Ascending aorta (tissue), 2 donors: Measurements from ENCODE around the gene HSDL2. TPM values are rescaled to one million over a fixed set of nuclear protein-coding genes. Genes with fewer than 3 reads are reported as not detected.

Experiments
- DNase-seq, 2 donors: peaks; one replicate each; pipeline ENCODE4 v3.0.0-alpha.2; 2019; ENCODE audit warnings: low spot score in 2 of 2
- H3K27ac ChIP-seq, 2 donors: fragments of 200-600 bp; sonication (generic); one replicate each; pipeline ENCODE4 v1.5.1; 2016 to 2017; ENCODE audit warnings: mild to moderate bottlenecking in 1 of 2
- H3K27me3 ChIP-seq: fragments of 200-600 bp; sonication (generic); one replicate; pipeline ENCODE4 v1.5.1; 2017
- H3K36me3 ChIP-seq, 2 donors: fragments of 200-600 bp; sonication (generic); one replicate each; pipeline ENCODE4 v1.5.1; 2016
- H3K4me1 ChIP-seq, 2 donors: fragments of 200-600 bp; sonication (generic); one replicate each; pipeline ENCODE4 v1.5.1; 2016 to 2017; ENCODE audit warnings: mild to moderate bottlenecking in 1 of 2
- H3K4me3 ChIP-seq, 2 donors: fragments of 200-600 bp; sonication (generic); one replicate each; pipeline ENCODE4 v1.5.1; 2016 to 2017; ENCODE audit warnings: mild to moderate bottlenecking in 1 of 2
- H3K9me3 ChIP-seq, 2 donors: fragments of 200-600 bp; sonication (generic); one replicate each; pipeline ENCODE4 v1.5.1; 2016
- intact Hi-C: fragments of 100-400 bp; cut with DNase I; formaldehyde crosslinking; loops from one replicate; pipeline ENCODE4 v1.15.1; 2023
- total RNA-seq: library from RNA; depleted of rRNA; stranded (reverse); fragments of >200 nt; gene quantifications from one replicate; pipeline ENCODE4 v1.1.0, GENCODE V29; 2016
- TF ChIP-seq, protein P1 (sequence below), 3 experiments: fragments of 200-600 bp in 2 of 3; fragments of 450-650 bp in 1 of 3; sonication (generic) in 2 of 3; IDR thresholded peaks; one replicate each; pipeline ENCODE4 v1.5.1; 2016 to 2019; ENCODE audit warnings: antibody characterized with exemption in 3 of 3, mild to moderate bottlenecking in 1 of 3, moderate library complexity in 1 of 3

Gene HSDL2
- total RNA-seq, 1 donor from 2014 or later = 18.6 TPM

DNA sequence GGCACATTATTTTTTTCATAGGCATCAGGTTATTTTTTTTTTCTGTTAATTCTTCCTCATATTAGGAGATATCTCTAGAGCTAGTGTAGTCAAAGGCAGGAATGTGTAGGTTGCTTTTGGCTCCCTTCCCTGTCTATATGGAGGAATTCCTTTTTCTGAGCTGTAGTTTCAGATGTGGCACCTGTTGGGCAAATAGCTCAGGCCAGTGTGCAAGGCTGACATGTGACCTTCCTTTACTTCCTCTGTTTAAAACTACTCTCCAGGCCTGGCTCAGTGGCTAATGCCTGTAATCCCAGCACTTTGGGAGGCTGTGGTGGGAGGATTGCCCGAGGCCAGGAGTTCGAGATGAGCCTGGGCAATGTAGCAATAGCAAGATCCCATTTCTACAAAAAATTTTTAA lies 66.2 kb downstream of the HSDL2 start:
- Histone ChIP-seq H3K4me1 (peaks cover 0 to 13% of the 10 kb centered on the region in 2 donors), H3K27ac (peak overlapping the region; percentile 70 to 79), H3K4me3 (no peak overlapping the region), H3K36me3 (no peaks in the 10 kb centered on the region), H3K27me3 (no peaks in the 10 kb centered on the region), H3K9me3 (no peaks in the 10 kb centered on the region)
- DNase-seq = no peak
- TF ChIP-seq, protein P1, sequence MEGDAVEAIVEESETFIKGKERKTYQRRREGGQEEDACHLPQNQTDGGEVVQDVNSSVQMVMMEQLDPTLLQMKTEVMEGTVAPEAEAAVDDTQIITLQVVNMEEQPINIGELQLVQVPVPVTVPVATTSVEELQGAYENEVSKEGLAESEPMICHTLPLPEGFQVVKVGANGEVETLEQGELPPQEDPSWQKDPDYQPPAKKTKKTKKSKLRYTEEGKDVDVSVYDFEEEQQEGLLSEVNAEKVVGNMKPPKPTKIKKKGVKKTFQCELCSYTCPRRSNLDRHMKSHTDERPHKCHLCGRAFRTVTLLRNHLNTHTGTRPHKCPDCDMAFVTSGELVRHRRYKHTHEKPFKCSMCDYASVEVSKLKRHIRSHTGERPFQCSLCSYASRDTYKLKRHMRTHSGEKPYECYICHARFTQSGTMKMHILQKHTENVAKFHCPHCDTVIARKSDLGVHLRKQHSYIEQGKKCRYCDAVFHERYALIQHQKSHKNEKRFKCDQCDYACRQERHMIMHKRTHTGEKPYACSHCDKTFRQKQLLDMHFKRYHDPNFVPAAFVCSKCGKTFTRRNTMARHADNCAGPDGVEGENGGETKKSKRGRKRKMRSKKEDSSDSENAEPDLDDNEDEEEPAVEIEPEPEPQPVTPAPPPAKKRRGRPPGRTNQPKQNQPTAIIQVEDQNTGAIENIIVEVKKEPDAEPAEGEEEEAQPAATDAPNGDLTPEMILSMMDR (IDR thresholded peaks at IDR 0.05) = no peak
- intact Hi-C loops = loop anchor here (2.0 to 5.0 kb wide), 2 partner anchors 41 to 67 kb away; partner anchors contain the start of gene KIAA1958

DNA sequence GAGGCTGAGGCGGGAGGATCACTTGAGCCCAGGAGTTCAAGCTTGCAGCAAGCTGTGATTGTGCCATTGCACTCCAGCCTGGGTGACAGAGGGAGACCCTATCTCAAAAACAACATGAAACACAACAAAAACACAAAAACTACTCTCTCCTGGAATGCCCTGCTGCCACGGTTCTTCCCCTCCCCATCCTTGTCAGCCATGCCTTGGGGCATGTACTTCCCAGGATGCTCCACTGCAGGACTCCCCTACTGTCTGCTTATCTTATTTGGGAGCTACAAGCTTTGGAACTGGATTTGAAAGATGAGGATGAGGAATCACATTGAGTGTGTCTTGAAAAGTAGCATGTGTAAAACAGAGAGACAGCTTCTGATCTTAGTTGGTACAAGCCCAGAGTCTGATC lies 66.6 kb downstream of the HSDL2 start:
- no peaks in the 10 kb centered on the region for H3K27me3 ChIP-seq
- no peak overlapping the region for H3K4me3 ChIP-seq
- TF ChIP-seq, protein P1 (IDR thresholded peaks at IDR 0.05) = no peak
- peak overlapping the region; percentile 70 to 79 for H3K27ac ChIP-seq
- peaks cover 0 to 13% of the 10 kb centered on the region in 2 donors for H3K4me1 ChIP-seq
- no peaks in the 10 kb centered on the region for H3K36me3 ChIP-seq
- DNase-seq = no peak
- intact Hi-C loops = loop anchor here (2.0 to 5.0 kb wide), 2 partner anchors 41 to 68 kb away; partner anchors contain the start of gene KIAA1958
- no peaks in the 10 kb centered on the region for H3K9me3 ChIP-seq

DNA sequence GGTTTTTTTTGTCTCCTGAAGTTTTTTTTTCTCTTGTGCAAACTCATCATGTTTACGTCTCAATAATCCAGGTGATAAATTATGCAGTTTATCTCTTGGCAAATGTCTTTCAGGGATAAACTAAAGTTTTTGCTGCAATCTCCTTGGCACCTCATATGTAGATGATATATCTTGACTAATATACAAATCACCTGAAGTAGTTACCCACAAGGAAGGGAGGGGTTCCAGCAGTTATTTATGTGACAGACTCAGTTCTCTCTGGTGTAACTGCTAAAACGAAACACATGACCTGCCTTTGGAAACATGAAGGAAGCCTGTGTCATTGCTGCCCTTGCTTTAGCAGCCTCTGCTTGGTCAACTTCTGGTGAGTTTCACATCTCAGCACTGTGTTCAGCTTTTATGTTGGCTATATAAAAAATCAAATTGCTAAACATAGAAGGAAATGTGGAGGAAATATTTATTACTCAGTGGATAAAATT lies 67.4 kb downstream of the HSDL2 start:
- TF ChIP-seq, protein P1 (IDR thresholded peaks at IDR 0.05) = no peak
- intact Hi-C loops = loop anchor here (2.0 to 5.0 kb wide), 2 partner anchors 40 to 69 kb away; partner anchors contain the start of gene KIAA1958
- peaks cover 0 to 5% of the 10 kb centered on the region in 2 donors for H3K36me3 ChIP-seq
- no peaks in the 10 kb centered on the region for H3K27me3 ChIP-seq
- peak in 1 of 2 donors; percentile 70 for DNase-seq
- H3K4me1 ChIP-seq = peaks cover 0 to 13% of the 10 kb centered on the region in 2 donors
- peak overlapping the region; percentile 70 to 79 for H3K27ac ChIP-seq
- no peak overlapping the region for H3K4me3 ChIP-seq
- H3K9me3 ChIP-seq = no peaks in the 10 kb centered on the region

DNA sequence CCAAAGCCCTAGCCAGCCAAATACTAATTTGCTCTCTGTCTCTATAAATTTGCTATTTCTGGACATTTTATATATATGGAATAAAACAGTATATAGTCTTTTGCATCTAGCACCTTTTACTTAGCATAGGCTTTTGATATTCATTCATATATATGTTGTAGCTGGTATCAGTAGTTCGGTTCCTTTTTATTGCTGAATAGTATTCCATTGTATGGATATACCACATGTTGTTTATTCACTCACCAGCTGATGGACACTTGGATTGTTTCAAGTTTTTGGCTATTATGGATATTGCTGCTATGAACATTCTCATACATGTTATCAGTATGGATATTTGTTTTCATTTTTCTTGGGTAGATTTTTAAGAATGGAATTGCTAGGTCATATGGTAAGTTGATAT lies 82.9 kb downstream of the HSDL2 start:
- DNase-seq = no peak
- Histone ChIP-seq H3K9me3 (peaks cover 0 to 5% of the 10 kb centered on the region in 2 donors), H3K27me3 (no peaks in the 10 kb centered on the region), H3K4me1 (no peaks in the 10 kb centered on the region), H3K36me3 (peaks cover 23 to 74% of the 10 kb centered on the region in 2 donors), H3K4me3 (no peak overlapping the region), H3K27ac (no peak overlapping the region)
- TF ChIP-seq, protein P1 (IDR thresholded peaks at IDR 0.05) = no peak
- intact Hi-C loops = no loop called here

DNA sequence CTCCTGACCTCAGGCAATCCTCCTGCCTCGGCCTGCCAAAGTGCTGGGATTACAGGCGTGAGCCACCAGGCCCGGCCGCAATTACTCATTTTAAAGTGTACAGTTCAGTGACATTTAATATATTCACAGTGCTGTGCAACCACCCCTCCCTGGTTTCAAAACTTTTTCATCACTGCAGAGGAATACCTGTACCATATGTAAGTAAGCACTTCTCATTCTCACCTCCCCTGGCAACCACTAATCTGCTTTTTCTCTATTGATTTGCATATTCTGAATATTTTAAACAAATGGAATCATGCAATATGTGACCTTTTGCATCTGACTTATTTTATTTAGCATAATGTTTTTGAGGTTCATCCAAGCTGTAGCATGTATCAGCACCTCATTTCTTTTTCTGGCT lies 85.4 kb downstream of the HSDL2 start:
- Histone ChIP-seq H3K36me3 (peaks cover 14 to 56% of the 10 kb centered on the region in 2 donors), H3K4me1 (no peaks in the 10 kb centered on the region), H3K27ac (no peak overlapping the region), H3K4me3 (no peak overlapping the region), H3K27me3 (no peaks in the 10 kb centered on the region), H3K9me3 (peaks cover 0 to 5% of the 10 kb centered on the region in 2 donors)
- DNase-seq = no peak
- TF ChIP-seq, protein P1 (IDR thresholded peaks at IDR 0.05) = no peak
- intact Hi-C loops = no loop called here
